Endothelial cell of hepatic sinusoid (primary cell): ENCODE measurements around the gene SPATA7.

Experiments
- in situ Hi-C: cut with HindIII; loops from 2 replicates; pipeline ENCODE4 v1.10.0; 2017; ENCODE audit warnings: low sequenced_read_pairs

Gene SPATA7

DNA sequence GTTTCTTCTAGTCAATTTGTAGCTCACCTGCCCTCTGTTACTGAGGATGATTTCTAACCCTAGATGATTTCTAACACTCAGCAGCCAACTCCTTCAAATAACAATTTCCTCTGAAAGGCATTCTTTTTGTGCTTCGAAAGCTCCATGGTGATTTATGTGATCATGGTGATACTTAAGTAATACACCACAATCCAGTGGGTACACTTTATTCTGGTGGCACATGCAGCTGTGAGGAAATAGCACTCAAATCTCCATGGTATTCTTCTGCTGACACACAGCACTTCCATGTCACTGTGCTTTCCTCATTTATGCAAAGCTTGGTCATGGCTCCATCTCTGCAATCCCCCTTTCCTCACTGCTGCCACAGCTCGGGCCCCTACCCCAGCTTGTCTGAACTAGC, 95.6 kb downstream of the SPATA7 start:
- in situ Hi-C loops: no loop called here

DNA sequence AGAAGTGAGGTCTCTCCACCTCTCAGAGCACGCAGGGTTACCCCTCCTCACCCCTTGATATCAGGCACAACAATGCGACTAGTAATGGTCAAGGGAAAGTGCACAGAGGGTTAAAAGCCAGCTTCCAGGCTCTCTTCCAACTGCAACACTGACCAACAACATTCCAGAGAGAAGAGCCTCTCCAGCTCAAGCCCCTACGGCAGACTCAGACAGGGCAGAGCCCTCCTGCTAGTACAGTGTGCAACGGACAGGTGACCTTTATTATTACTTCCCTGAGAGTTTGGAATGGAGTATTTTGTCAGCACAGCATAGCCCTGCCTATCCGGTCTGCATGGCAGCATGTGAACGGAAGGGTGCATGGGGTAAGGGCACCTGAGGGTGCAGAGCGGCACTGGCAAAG, 96.3 kb downstream of the SPATA7 start:
- in situ Hi-C loops: no loop called here

DNA sequence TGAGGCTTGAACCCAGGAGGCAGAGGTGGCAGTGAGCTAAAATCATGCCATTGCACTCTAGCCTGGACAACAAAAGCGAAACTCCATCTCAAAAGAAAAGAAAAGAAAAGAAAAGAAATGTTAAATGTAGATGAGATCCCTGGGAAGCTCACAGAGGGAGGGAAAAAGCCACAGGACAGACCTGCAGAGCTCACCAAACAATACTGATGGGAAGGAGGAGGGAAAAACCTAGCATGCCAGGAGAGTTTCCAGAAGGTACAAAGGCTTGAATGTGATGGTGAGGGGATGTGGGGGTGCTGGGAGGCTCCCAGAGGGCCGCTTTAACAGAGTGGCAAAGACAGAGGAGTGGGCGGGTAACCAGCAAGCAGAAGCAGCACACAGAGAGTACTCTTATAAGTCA, 97.1 kb downstream of the SPATA7 start:
- in situ Hi-C loops: no loop called here
